Esophagus squamous epithelium (tissue), 4 donors: ENCODE measurements around the gene LOXHD1.

Experiments
- POLR2A ChIP-seq, 4 donors: fragments of 450-650 bp; IDR thresholded peaks; one replicate each; pipeline ENCODE4 v1.6.1; 2017; ENCODE audit warnings: antibody characterized with exemption in 4 of 4, mild to moderate bottlenecking in 4 of 4, moderate library complexity in 3 of 4
- TF ChIP-seq, protein P1 (sequence below), 6 experiments: fragments of 450-650 bp in 4 of 6; fragments of 200-600 bp in 2 of 6; sonication (generic) in 2 of 6; IDR thresholded peaks; one replicate each; pipeline ENCODE4 v1.5.1; 2016 to 2019; ENCODE audit warnings: antibody characterized with exemption in 6 of 6, mild to moderate bottlenecking in 4 of 6, moderate library complexity in 4 of 6

- TF ChIP-seq, protein P1, sequence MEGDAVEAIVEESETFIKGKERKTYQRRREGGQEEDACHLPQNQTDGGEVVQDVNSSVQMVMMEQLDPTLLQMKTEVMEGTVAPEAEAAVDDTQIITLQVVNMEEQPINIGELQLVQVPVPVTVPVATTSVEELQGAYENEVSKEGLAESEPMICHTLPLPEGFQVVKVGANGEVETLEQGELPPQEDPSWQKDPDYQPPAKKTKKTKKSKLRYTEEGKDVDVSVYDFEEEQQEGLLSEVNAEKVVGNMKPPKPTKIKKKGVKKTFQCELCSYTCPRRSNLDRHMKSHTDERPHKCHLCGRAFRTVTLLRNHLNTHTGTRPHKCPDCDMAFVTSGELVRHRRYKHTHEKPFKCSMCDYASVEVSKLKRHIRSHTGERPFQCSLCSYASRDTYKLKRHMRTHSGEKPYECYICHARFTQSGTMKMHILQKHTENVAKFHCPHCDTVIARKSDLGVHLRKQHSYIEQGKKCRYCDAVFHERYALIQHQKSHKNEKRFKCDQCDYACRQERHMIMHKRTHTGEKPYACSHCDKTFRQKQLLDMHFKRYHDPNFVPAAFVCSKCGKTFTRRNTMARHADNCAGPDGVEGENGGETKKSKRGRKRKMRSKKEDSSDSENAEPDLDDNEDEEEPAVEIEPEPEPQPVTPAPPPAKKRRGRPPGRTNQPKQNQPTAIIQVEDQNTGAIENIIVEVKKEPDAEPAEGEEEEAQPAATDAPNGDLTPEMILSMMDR (IDR thresholded peaks at IDR 0.05): no peak
- TF ChIP-seq POLR2A (IDR thresholded peaks at IDR 0.05): no peak
Measured at GRCh38 chr18:46574000-46574742, 82.8 kb downstream of the LOXHD1 start.
